Activated CD8-positive, alpha-beta memory T cell treated with anti-CD3 and anti-CD28 coated beads for 36 hours (primary cell): Measurements from ENCODE around the gene FHAD1. TPM values are rescaled to one million over a fixed set of nuclear protein-coding genes. Genes with fewer than 3 reads are reported as not detected.

Experiments
- CTCF ChIA-PET: fragments of 350-600 bp; sonication (Branson Sonifier 250); formaldehyde crosslinking; loops from one replicate; lab custom pipeline; 2021; ENCODE audit warnings: antibody characterized with exemption; lab: Charles Lee
- POLR2A ChIA-PET: fragments of 350-600 bp; sonication (Branson Sonifier 250); formaldehyde crosslinking; loops from one replicate; lab custom pipeline; 2021; ENCODE audit warnings: antibody characterized with exemption; lab: Charles Lee
- total RNA-seq, 2 experiments: library from RNA; stranded (reverse); gene quantifications; one replicate each; pipeline ENCODE4 v1.2.3, GENCODE V29; 2021

FHAD1 gene
- total RNA-seq, 2 experiments from 2014 or later: 0.38 TPM; not detected in 1

GRCh38 chr1:15443281-15443680 lies 196.3 kb downstream of the FHAD1 start:
- CTCF ChIA-PET: interaction anchor here (0.6 kb wide), 1 partner anchor 115 kb away, joined by 3 read pairs; no protein-coding TSS in a partner anchor
- POLR2A ChIA-PET: no interaction called here

DNA sequence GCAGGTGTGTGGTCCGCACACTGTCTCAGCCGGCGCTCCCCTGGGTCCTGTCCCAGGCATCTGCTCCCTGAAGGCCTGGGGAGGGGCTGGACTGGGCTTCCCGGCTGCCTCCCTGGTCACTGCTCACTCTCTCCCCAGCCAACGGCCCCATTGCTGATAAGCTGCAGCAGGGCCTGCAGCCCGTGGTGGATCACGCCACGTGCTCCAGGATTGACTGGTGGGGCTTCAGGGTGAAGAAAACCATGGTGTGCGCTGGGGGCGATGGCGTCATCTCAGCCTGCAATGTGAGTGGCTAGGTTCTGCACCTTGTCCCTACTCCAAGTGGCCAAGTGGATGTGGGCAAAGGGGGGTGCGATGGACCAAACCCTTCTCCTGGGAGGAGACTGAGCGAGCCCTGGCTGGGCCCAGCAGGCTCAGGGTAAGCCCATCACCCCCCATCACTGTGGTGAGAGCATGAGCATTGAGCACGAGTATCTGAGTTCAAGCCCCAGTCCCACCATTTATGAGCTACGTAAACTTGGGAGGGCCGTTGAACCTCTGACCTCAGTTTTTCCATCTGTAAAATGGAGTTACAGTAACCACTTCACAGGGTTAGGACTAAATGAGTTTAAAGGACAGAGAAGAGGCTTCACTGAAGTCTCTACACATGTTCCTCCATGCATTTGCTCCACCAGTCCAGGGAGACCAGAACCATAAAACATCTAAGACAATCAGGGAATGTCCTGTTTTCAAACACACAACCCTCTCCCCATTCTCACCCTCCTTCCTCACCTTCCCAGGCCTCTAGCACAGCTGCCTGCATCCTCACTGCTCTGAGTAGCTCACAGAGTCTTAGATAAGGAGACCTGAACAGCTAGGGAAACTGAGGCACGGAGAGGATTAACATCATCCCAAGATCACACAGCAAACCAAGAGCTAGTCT lies 197.7 kb downstream of the FHAD1 start:
- CTCF ChIA-PET: interaction anchor here (0.9 to 1.0 kb wide), 2 partner anchors 13 to 14 kb away, joined by 3 to 4 read pairs; no protein-coding TSS in a partner anchor
- POLR2A ChIA-PET: no interaction called here

DNA sequence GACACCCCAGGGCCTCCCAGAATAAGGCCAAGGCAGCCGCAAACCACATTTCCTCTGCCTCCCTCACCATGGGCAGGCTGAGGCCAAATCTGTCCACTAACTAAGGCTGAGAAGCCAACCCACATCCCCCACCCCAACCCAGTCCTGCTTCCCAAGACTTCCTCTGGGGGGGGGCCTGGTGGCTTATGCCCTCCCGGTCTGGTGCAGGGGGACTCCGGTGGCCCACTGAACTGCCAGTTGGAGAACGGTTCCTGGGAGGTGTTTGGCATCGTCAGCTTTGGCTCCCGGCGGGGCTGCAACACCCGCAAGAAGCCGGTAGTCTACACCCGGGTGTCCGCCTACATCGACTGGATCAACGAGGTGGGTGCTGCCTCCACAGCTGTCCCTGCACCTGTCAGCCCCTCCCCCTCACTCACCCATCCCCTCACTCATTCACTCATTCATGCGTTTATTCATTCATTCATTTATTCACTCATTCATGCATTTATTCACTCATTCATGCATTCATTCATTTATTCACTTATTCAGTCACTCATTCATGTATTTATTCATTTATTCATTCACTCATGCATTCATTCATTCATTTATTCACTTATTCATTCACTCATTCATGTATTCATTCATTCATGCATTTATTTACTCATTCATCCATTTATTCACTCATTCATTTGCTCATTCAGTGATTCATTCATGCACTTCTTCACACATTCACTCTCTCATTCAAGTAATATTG lies 198.5 kb downstream of the FHAD1 start:
- POLR2A ChIA-PET: no interaction called here
- CTCF ChIA-PET: interaction anchor here (0.9 kb wide), 1 partner anchor 14 kb away, joined by 3 read pairs; no protein-coding TSS in a partner anchor

DNA sequence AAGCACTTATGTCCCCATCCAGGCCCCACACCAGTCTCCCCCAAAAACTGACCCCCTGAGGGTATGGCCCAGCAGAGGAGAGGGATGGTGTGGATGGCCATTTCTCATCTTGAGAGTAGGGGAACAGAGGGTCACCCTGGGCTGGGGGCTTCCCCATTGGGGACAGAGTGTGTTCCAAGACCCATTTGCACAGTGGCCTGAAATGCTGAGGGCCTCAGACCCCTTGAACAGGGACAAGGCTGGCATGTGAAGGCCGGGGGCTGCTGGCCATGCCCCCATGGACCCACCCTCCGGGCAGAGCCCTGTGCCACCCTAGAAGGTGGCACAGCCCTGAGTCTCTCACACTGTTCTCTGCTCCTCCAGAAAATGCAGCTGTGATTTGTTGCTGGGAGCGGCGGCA lies 199.2 kb downstream of the FHAD1 start:
- ChIA-PET POLR2A (no interaction called here), CTCF (interaction anchor here (1.4 kb wide), 1 partner anchor 16 kb away, joined by 3 read pairs; no protein-coding TSS in a partner anchor)

Other genes with a start within 250 kb of the FHAD1 start
- gene TMEM51, start 93.5 kb upstream of the FHAD1 start, total RNA-seq: not detected
- gene EFHD2, start 162.7 kb downstream of the FHAD1 start, total RNA-seq: 10 to 100 TPM; 66.8 to 67.5 TPM
- gene CTRC, start 191.2 kb downstream of the FHAD1 start, total RNA-seq: not detected
- not detected for gene CELA2A, start 209.5 kb downstream of the FHAD1 start, total RNA-seq
- not detected for gene CELA2B, start 228.9 kb downstream of the FHAD1 start, total RNA-seq